Measurements from ENCODE around the gene KMT2B. TPM values are rescaled to one million over a fixed set of nuclear protein-coding genes. Genes with fewer than 3 reads are reported as not detected.
A peak's percentile ranks its signal among the peaks of the same experiment; 100 is the strongest.

The KMT2B gene
- total and polyA plus RNA-seq, 12 donors, result 6.6 to 97.3 (median 22.6) TPM

DNA sequence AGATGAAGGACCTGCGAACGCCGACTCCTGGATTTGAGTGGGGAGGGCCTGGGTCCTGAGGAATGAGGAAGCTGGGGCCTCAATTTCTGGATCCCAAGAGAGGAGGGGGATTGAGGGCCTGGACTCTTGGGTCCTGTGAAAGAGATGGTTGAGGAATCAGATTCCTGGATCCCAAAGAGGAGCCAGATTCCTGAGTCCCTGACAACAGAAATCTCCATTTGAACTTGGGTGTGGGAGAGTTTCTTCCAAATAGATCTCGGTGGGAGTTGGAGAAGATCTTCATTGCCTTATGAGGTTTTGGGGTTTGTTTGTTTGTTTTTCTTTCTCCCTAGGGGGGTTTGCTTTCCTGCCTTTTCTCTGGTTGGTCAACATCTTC, 28.3 kb downstream of the KMT2B start:
- TF ChIP-seq POLR2A (IDR thresholded peaks at IDR 0.05), result no peak
- TF ChIP-seq, protein P1, sequence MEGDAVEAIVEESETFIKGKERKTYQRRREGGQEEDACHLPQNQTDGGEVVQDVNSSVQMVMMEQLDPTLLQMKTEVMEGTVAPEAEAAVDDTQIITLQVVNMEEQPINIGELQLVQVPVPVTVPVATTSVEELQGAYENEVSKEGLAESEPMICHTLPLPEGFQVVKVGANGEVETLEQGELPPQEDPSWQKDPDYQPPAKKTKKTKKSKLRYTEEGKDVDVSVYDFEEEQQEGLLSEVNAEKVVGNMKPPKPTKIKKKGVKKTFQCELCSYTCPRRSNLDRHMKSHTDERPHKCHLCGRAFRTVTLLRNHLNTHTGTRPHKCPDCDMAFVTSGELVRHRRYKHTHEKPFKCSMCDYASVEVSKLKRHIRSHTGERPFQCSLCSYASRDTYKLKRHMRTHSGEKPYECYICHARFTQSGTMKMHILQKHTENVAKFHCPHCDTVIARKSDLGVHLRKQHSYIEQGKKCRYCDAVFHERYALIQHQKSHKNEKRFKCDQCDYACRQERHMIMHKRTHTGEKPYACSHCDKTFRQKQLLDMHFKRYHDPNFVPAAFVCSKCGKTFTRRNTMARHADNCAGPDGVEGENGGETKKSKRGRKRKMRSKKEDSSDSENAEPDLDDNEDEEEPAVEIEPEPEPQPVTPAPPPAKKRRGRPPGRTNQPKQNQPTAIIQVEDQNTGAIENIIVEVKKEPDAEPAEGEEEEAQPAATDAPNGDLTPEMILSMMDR (IDR thresholded peaks at IDR 0.05), result no peak
- H3K4me3 ChIP-seq, result peak overlapping the region in 3 of 4 donors; percentile 60 to 89 (median 74)
- H3K27me3 ChIP-seq, result no peaks in the 10 kb centered on the region
- H3K36me3 ChIP-seq (replicated peaks in 1 of 2), result no peaks in the 10 kb centered on the region
- H3K4me1 ChIP-seq (replicated peaks in 1 of 2), result peaks cover 23 to 51% of the 10 kb centered on the region in 2 donors
- intact Hi-C loops (cut with DNase I), result no loop called here
- no peaks in the 10 kb centered on the region for H3K9me3 ChIP-seq (replicated peaks in 1 of 3)
- peak overlapping the region in 3 of 5 donors; percentile 30 to 100 (median 81) for H3K27ac ChIP-seq
- DNase-seq, result no peak
- WGBS, 4 donors, result 1 to 4% (median 3%) methylated on average over 3 to 4 of the region's 4 CpGs

DNA sequence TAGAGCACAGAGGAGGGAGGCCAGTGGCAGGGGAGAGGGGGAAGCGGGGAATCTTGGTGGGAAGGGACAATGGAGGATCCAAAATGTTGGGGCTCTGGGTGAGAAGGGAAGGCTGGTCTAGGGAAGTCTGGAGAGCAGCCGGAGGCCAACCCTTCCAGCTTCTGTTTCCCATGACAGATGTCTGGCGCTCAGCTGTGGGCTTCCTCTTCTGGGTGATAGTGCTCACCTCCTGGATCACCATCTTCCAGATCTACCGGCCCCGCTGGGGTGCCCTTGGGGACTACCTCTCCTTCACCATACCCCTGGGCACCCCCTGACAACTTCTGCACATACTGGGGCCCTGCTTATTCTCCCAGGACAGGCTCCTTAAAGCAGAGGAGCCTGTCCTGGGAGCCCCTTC, 28.7 kb downstream of the KMT2B start:
- Histone ChIP-seq H3K4me1 (replicated peaks in 1 of 2) (peaks cover 21 to 47% of the 10 kb centered on the region in 2 donors), H3K4me3 (no peak overlapping the region), H3K36me3 (replicated peaks in 1 of 2) (no peaks in the 10 kb centered on the region), H3K27me3 (no peaks in the 10 kb centered on the region), H3K9me3 (replicated peaks in 1 of 3) (no peaks in the 10 kb centered on the region), H3K27ac (no peak overlapping the region)
- DNase-seq, result no peak
- intact Hi-C loops (cut with DNase I), result no loop called here
- WGBS, 4 donors, result 64 to 82% (median 79%) methylated on average over 5 of the region's 5 CpGs
- TF ChIP-seq POLR2A (IDR thresholded peaks at IDR 0.05), result no peak
- TF ChIP-seq, protein P1 (IDR thresholded peaks at IDR 0.05), result no peak

DNA sequence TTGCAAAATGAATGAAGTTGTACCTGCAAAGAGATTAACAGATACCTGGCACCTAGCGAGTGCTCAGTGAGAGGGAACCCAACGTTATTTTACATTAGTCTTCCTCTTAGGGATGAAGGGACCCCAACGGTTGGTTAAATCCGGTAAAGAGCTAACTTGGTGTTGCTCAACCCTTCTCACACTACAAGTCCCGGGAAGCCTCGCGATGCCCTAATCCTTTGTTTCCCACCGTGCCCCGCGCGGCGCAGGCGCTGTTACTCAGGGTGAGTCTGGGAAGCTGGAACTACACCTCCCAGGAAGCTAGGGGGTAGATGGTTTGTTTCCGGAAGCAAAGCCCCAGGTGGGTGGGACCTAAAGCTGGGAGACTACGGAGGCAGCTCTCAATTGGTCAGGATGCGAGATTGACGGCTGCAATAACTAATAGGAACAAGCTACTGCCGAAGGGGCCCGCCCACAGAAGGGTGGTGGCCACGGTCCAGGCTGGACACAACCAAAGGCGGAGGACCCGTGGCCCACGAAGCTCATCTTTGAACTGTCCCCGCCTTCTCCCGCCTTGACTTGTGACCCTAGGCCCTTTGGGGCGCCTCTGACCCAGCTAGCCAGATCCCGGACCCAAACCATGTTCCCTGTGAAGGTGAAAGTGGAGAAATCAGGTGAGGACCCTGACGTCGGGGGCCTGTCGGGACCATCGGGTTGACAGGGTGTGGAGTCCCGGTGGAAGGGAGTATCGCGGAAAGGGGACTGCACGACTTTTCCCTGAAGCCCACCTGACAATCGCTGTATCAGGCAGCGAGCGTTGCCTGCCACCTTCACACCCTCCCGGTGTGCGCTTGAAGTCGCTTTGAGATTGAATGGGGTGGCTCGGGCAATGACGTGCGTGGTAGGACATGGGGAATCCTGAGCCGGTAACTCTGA, 30.6 kb downstream of the KMT2B start, which contains the start of gene LIN37:
Gene LIN37, plus strand, starts transcription at position 471 of the 915 bp plus-strand sequence. Its CDS starts 149 bp downstream, at position 620.
- peaks cover 0 to 14% of the 10 kb centered on the region in 2 donors for H3K36me3 ChIP-seq (replicated peaks in 1 of 2)
- no peaks in the 10 kb centered on the region for H3K9me3 ChIP-seq (replicated peaks in 1 of 3)
- H3K27ac ChIP-seq, result peak within 1 kb of the TSS in 4 of 5 donors; percentile 46 to 78 (median 62)
- peak within 1 kb of the TSS in 3 of 4 donors; percentile 56 to 87 (median 76) for H3K4me3 ChIP-seq
- peak; percentile 99 to 100 (median 99) for DNase-seq
- H3K27me3 ChIP-seq, result no peaks in the 10 kb centered on the region
- peaks cover 21 to 40% of the 10 kb centered on the region in 2 donors for H3K4me1 ChIP-seq (replicated peaks in 1 of 2)
- WGBS, 4 donors, result 1% methylated on average over 42 to 45 of the region's 45 CpGs
- TF ChIP-seq, protein P1 (IDR thresholded peaks at IDR 0.05), result peak in 3 of 6 experiments; percentile 11 to 41 (median 41)
- peak; percentile 91 to 95 for TF ChIP-seq POLR2A (IDR thresholded peaks at IDR 0.05)
- intact Hi-C loops (cut with DNase I), result no loop called here

DNA sequence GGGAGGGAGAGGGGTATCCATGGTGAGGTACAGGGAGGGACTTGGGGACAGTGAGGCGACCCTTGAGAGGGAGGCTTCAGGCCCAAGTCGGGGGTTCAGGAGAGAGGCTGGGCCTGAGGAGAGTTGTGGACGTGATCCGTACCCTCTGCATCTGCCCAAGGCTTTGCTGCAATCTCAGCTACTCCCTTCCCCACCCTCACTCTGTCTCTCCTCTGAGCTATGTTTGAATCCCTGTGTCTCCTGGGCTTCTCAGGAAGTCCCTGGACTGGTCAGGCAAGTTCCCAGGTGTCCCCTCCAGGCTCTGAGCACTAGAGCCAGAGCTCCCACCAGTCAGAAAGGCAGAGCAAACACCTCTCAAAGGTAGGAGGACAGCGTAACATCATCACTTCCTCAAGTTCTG, 32.4 kb downstream of the KMT2B start:
- peaks cover 21 to 30% of the 10 kb centered on the region in 2 donors for H3K4me1 ChIP-seq (replicated peaks in 1 of 2)
- H3K9me3 ChIP-seq (replicated peaks in 1 of 3), result no peaks in the 10 kb centered on the region
- no peak for DNase-seq
- no peak for TF ChIP-seq POLR2A (IDR thresholded peaks at IDR 0.05)
- TF ChIP-seq, protein P1 (IDR thresholded peaks at IDR 0.05), result no peak
- H3K27me3 ChIP-seq, result no peaks in the 10 kb centered on the region
- intact Hi-C loops (cut with DNase I), result no loop called here
- WGBS, 4 donors, result 91 to 96% (median 93%) methylated on average over 3 to 5 of the region's 5 CpGs
- H3K4me3 ChIP-seq, result no peak overlapping the region
- H3K36me3 ChIP-seq (replicated peaks in 1 of 2), result peaks cover 0 to 24% of the 10 kb centered on the region in 2 donors
- H3K27ac ChIP-seq, result peak overlapping the region in 1 of 5 donors; percentile 67
